ENCODE results near the gene ITGA5. TPM values are rescaled to one million over a fixed set of nuclear protein-coding genes. Genes with fewer than 3 reads are reported as not detected.

The ITGA5 gene
- total and polyA plus RNA-seq, 9 of the 15 experiments (the other 6 are each of a cell fraction or from before 2014, with no cell fraction given), result 9.1 to 82.1 (median 47.4) TPM

GRCh38 chr12:54387114-54387467 lies 32.0 kb downstream of the ITGA5 start (continued):
- no peak for TF ChIP-seq MGA (IDR thresholded peaks at IDR 0.05)
- TF ChIP-seq POLR3G (IDR thresholded peaks at IDR 0.05; ENCODE audit: extremely low read depth, insufficient read length, insufficient replicate concordance), result no peak
- TF ChIP-seq ZNF76 (CRISPR knock-in tag; IDR thresholded peaks at IDR 0.05; ENCODE audit: borderline replicate concordance), result no peak
- no peak for TF ChIP-seq PYGO2 (tag; IDR thresholded peaks at IDR 0.05)
- TF ChIP-seq BRD4 (IDR thresholded peaks at IDR 0.05), result no peak
- no peak for TF ChIP-seq ZFP91 (CRISPR knock-in tag; IDR thresholded peaks at IDR 0.05)
- TF ChIP-seq ATF2 (CRISPR knock-in tag; IDR thresholded peaks at IDR 0.05), result no peak
- TF ChIP-seq NRF1 (conservative IDR thresholded peaks at IDR 0.05 in 1 of 2, IDR thresholded peaks at IDR 0.05 in 1 of 2), result no peak
- no peak for TF ChIP-seq KDM4B (IDR thresholded peaks at IDR 0.05; ENCODE audit: borderline replicate concordance in 2 of 2, low read depth in 1 of 2)
- TF ChIP-seq IRF2 (CRISPR knock-in tag; IDR thresholded peaks at IDR 0.05), result no peak
- TF ChIP-seq DPF2 (IDR thresholded peaks at IDR 0.05), result no peak; the same call in 1 of the 2 replicates
- no peak for TF ChIP-seq MED1 (CRISPR knock-in tag; IDR thresholded peaks at IDR 0.05; ENCODE audit: borderline replicate concordance)
- TF ChIP-seq BRF2 (IDR thresholded peaks at IDR 0.05; ENCODE audit: borderline replicate concordance, insufficient read depth, insufficient read length), result no peak
